Panc1 (cell line): ENCODE data around the gene APOM. TPM values are rescaled to one million over a fixed set of nuclear protein-coding genes. Genes with fewer than 3 reads are reported as not detected.

Experiments used
- ATAC-seq: fragments of 200-7000 bp; cut with Tn5 transposase; 2 replicates; pipeline ENCODE4 v1.9.1; 2020; ENCODE audit warnings: mild to moderate bottlenecking, moderate library complexity
- BruUV-seq: library from RNA; stranded (reverse); fragments of 400-500 nt; replicated peaks from 2 replicates; lab custom pipeline; 2021; lab: Mats Ljungman, UMichigan
- CTCF ChIA-PET: fragments of 300-600 bp; sonication (Branson Sonifier 250); formaldehyde crosslinking; loops from one replicate; lab custom pipeline; 2022; ENCODE audit warnings: antibody characterized with exemption; lab: Charles Lee
- POLR2A ChIA-PET: fragments of 300-600 bp; sonication (Branson Sonifier 250); formaldehyde crosslinking; loops from one replicate; lab custom pipeline; 2022; ENCODE audit warnings: antibody characterized with exemption; lab: Charles Lee
- DNase-seq: peaks from one replicate; pipeline ENCODE4 v3.0.0-alpha.2; 2010; ENCODE audit warnings: low read depth, low spot score
- H3K27ac ChIP-seq: 2 replicates; pipeline ENCODE4 v1.5.1; 2011; ENCODE audit warnings: mild to moderate bottlenecking, low read length, inconsistent platforms
- H3K27me3 ChIP-seq: fragments of 200-500 bp; sonication (Bioruptor generic); 2 replicates; pipeline ENCODE4 v1.6.0; 2014; ENCODE audit warnings: low read length, inconsistent platforms; ENCODE audit not compliant: control insufficient read depth, insufficient read depth
- H3K36me3 ChIP-seq: fragments of 200-500 bp; sonication (Bioruptor generic); 2 replicates; pipeline ENCODE4 v1.5.1; 2014; ENCODE audit warnings: inconsistent platforms, mild to moderate bottlenecking, low read length, moderate library complexity; ENCODE audit not compliant: control insufficient read depth, insufficient read depth
- H3K4me1 ChIP-seq: 2 replicates; pipeline ENCODE4 v1.5.1; 2011; ENCODE audit warnings: inconsistent platforms, mild to moderate bottlenecking, low read length, moderate library complexity; ENCODE audit not compliant: control insufficient read depth, insufficient read depth
- H3K4me3 ChIP-seq, 2 experiments: 2 replicates each; pipeline ENCODE4 v1.5.1; 2011 to 2012; ENCODE audit warnings: low read depth in 2 of 2, low read length in 2 of 2, mild to moderate bottlenecking in 2 of 2, inconsistent platforms in 1 of 2, moderate library complexity in 1 of 2
- H3K9me3 ChIP-seq: fragments of 200-500 bp; sonication (Bioruptor generic); 2 replicates; pipeline ENCODE4 v1.5.1; 2014; ENCODE audit warnings: low read depth, mild to moderate bottlenecking, inconsistent platforms, low read length, moderate library complexity; ENCODE audit not compliant: control insufficient read depth, insufficient read depth
- POLR2AphosphoS5 ChIP-seq: IDR thresholded peaks from 2 replicates; pipeline ENCODE4 v1.6.1; 2012; ENCODE audit warnings: mild to moderate bottlenecking, low read depth, low read length, moderate library complexity
- SIN3A ChIP-seq: IDR thresholded peaks from 2 replicates; pipeline ENCODE4 v1.6.1; 2012; ENCODE audit warnings: low read depth, mild to moderate bottlenecking, low read length, moderate library complexity, borderline replicate concordance; ENCODE audit not compliant: insufficient read depth
- TCF7L2 ChIP-seq: IDR thresholded peaks from 2 replicates; pipeline ENCODE4 v1.6.1; 2011; ENCODE audit warnings: mild to moderate bottlenecking, low read depth, low read length, inconsistent platforms
- in situ Hi-C: cut with HindIII; loops from 2 replicates; pipeline ENCODE4 v1.10.0; 2016; ENCODE audit warnings: low sequenced_read_pairs, low pct_unique_long_range_greater_than_20kb
- intact Hi-C: fragments of 100-400 bp; cut with micrococcal nuclease; formaldehyde crosslinking; loops from one replicate; pipeline ENCODE4 v1.10.0; 2022; ENCODE audit not compliant: unreplicated experiment
- total RNA-seq: library from RNA; stranded (reverse); gene quantifications from one replicate; pipeline ENCODE4 v1.2.1, GENCODE V29; 2021; ENCODE audit not compliant: unreplicated experiment
- TF ChIP-seq, protein P1 (sequence below): fragments of 450-650 bp; IDR thresholded peaks from 2 replicates; pipeline ENCODE4 v1.5.1; 2017; ENCODE audit warnings: mild to moderate bottlenecking
- TF ChIP-seq, protein P2 (sequence below), 2 experiments: IDR thresholded peaks; 2 replicates each; pipeline ENCODE4 v1.6.1; 2011 to 2012; ENCODE audit warnings: low read depth in 2 of 2, control low read depth in 1 of 2, low read length in 1 of 2, mild to moderate bottlenecking in 1 of 2, moderate library complexity in 1 of 2; ENCODE audit not compliant: insufficient read depth in 1 of 2

Gene APOM
- total RNA-seq, 1 experiment from 2014 or later, result 1.8 TPM

GRCh38 chr6:31615748-31616147, 39.9 kb upstream of the APOM start:
- TF ChIP-seq, protein P1, sequence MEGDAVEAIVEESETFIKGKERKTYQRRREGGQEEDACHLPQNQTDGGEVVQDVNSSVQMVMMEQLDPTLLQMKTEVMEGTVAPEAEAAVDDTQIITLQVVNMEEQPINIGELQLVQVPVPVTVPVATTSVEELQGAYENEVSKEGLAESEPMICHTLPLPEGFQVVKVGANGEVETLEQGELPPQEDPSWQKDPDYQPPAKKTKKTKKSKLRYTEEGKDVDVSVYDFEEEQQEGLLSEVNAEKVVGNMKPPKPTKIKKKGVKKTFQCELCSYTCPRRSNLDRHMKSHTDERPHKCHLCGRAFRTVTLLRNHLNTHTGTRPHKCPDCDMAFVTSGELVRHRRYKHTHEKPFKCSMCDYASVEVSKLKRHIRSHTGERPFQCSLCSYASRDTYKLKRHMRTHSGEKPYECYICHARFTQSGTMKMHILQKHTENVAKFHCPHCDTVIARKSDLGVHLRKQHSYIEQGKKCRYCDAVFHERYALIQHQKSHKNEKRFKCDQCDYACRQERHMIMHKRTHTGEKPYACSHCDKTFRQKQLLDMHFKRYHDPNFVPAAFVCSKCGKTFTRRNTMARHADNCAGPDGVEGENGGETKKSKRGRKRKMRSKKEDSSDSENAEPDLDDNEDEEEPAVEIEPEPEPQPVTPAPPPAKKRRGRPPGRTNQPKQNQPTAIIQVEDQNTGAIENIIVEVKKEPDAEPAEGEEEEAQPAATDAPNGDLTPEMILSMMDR, result no peak
- TF ChIP-seq POLR2AphosphoS5, result no peak
- no peak for TF ChIP-seq TCF7L2
- TF ChIP-seq, protein P2, sequence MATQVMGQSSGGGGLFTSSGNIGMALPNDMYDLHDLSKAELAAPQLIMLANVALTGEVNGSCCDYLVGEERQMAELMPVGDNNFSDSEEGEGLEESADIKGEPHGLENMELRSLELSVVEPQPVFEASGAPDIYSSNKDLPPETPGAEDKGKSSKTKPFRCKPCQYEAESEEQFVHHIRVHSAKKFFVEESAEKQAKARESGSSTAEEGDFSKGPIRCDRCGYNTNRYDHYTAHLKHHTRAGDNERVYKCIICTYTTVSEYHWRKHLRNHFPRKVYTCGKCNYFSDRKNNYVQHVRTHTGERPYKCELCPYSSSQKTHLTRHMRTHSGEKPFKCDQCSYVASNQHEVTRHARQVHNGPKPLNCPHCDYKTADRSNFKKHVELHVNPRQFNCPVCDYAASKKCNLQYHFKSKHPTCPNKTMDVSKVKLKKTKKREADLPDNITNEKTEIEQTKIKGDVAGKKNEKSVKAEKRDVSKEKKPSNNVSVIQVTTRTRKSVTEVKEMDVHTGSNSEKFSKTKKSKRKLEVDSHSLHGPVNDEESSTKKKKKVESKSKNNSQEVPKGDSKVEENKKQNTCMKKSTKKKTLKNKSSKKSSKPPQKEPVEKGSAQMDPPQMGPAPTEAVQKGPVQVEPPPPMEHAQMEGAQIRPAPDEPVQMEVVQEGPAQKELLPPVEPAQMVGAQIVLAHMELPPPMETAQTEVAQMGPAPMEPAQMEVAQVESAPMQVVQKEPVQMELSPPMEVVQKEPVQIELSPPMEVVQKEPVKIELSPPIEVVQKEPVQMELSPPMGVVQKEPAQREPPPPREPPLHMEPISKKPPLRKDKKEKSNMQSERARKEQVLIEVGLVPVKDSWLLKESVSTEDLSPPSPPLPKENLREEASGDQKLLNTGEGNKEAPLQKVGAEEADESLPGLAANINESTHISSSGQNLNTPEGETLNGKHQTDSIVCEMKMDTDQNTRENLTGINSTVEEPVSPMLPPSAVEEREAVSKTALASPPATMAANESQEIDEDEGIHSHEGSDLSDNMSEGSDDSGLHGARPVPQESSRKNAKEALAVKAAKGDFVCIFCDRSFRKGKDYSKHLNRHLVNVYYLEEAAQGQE (IDR thresholded peaks at IDR 0.05; ENCODE audit: insufficient read depth in 1 of 2, low read depth in 2 of 2, low read length in 1 of 2), result no peak
- no peak for TF ChIP-seq SIN3A
- in situ Hi-C loops, result no loop called here
- H3K27ac ChIP-seq, result no peak overlapping the region
- no peaks in the 10 kb centered on the region for H3K27me3 ChIP-seq
- POLR2A ChIA-PET, result no interaction called here
- H3K9me3 ChIP-seq, result no peaks in the 10 kb centered on the region
- no TSS peak for BruUV-seq
- DNase-seq (no peak), ATAC-seq (no peak)
- H3K4me1 ChIP-seq, result 0 out of 2 replicates have a peak, but pooled peaks cover 3% of the 10 kb centered on the region
- intact Hi-C loops, result no loop called here
- no peaks in the 10 kb centered on the region for H3K36me3 ChIP-seq
- no peak overlapping the region for H3K4me3 ChIP-seq
- CTCF ChIA-PET, result no interaction called here

DNA sequence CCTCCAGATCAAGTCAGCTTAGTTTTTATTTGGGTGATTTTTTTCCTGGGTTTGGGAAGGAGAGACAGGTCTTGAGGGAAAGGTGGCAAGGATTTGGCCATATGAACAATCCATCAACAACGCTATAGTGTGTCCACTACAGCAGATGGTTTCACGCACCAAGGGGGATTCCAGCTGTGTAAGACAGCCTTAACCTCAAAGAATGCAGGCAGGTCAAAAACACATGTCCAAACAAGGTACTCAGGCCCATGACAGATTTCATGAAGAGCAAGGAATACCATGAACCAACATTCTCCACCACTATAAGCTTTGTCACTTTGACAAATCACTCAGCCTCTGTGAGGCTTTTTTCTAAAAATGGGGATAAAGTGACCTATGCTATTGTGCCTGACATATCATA, 38.7 kb upstream of the APOM start:
- ChIA-PET POLR2A (interaction anchor here (0.6 kb wide), 2 partner anchors 29 to 59 kb away, joined by 6 to 10 read pairs; no protein-coding TSS in a partner anchor), CTCF (no interaction called here)
- TF ChIP-seq TCF7L2 (no peak), SIN3A (no peak), POLR2AphosphoS5 (no peak)
- TF ChIP-seq, protein P2 (IDR thresholded peaks at IDR 0.05; ENCODE audit: insufficient read depth in 1 of 2, low read depth in 2 of 2, low read length in 1 of 2), result no peak
- TF ChIP-seq, protein P1, result no peak
- no peaks in the 10 kb centered on the region for H3K9me3 ChIP-seq
- no peak for DNase-seq
- H3K4me1 ChIP-seq, result peaks cover 4% of the 10 kb centered on the region
- ATAC-seq, result no peak
- in situ Hi-C loops (no loop called here), intact Hi-C loops (no loop called here)
- peaks cover 7% of the 10 kb centered on the region; the same call in 1 of the 2 replicates for H3K36me3 ChIP-seq
- BruUV-seq, result no TSS peak
- no peaks in the 10 kb centered on the region for H3K27me3 ChIP-seq
- H3K27ac ChIP-seq, result no peak overlapping the region
- H3K4me3 ChIP-seq, result no peak overlapping the region
